ENCODE results near the gene LIME1. TPM values are rescaled to one million over a fixed set of nuclear protein-coding genes. Genes with fewer than 3 reads are reported as not detected.

Gene LIME1
- total RNA-seq, 2 donors from 2014 or later: 3.6 to 3.7 TPM

- intact Hi-C loops (cut with DNase I): no loop called here
- no peak for ATAC-seq
- no peak for DNase-seq
Measured at GRCh38 chr20:63745961-63746731, 9.7 kb downstream of the LIME1 start.

GRCh38 chr20:63746751-63747315 is 10.4 kb downstream of the LIME1 start:
- intact Hi-C loops (cut with DNase I): no loop called here
- ATAC-seq (no peak), DNase-seq (no peak)

- DNase-seq: no peak
- intact Hi-C loops (cut with DNase I): no loop called here
- no peak for ATAC-seq
Measured at GRCh38 chr20:63747622-63748069, 11.2 kb downstream of the LIME1 start.

DNA sequence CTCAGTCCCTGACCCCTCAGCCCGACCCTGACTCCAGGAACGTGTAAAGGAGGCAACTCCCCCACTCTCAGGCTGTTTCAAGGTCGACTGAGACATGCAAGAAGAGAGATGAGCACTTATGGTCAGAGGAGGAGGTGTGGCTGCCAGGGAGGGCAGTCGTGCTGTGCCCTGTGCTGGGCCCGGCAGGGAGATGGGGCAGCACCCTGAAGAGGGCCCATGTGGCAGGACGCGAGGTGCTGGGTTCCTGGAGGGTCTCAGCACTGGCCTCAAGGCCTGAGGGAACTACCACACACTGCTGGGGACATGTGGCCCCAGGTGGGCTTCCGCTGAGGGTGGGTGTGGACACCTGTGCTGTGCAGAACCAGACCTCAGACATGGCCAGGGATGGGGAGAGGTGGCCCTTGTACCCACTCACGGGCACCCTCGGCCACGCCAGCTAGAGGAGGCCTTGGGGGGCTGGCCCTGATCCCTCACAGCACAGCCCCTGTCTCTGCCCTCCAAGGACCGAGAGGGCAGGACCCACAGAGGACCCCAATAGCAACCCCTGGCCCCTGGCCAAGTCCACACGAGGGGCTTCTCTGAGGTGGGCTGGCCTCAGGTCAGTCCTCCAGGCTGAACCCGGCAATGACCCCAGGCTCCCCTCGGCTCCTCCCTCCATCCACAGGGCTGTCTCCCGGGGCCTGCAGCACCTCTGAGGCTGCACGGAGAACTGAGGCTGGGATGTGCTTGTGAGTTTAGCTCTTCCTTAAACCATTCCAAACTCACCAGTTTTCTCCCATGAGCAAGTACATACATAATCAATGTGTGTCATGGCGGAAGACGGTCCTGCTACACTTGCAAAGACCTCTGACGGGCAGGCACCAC is 11.8 kb downstream of the LIME1 start:
- ATAC-seq (no peak), DNase-seq (no peak)
- intact Hi-C loops (cut with DNase I): no loop called here

DNA sequence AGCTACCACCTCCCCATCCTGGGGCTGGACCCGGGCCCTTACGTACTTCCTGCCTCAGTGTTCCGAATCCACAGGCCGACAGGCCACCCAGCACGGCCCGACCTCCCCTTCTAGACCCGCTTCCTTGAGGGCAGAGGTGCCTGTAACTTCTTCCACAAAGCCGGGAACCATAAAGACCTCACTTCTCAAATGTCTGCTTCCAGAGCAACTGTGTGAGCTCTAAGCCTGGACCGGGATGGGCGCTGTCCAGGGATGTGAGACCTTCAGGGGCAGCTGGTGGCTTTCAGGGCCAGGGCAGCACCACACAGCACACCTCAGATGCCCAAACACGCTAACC is 12.4 kb downstream of the LIME1 start:
- no peak for ATAC-seq
- DNase-seq: no peak
- intact Hi-C loops (cut with DNase I): no loop called here

DNA sequence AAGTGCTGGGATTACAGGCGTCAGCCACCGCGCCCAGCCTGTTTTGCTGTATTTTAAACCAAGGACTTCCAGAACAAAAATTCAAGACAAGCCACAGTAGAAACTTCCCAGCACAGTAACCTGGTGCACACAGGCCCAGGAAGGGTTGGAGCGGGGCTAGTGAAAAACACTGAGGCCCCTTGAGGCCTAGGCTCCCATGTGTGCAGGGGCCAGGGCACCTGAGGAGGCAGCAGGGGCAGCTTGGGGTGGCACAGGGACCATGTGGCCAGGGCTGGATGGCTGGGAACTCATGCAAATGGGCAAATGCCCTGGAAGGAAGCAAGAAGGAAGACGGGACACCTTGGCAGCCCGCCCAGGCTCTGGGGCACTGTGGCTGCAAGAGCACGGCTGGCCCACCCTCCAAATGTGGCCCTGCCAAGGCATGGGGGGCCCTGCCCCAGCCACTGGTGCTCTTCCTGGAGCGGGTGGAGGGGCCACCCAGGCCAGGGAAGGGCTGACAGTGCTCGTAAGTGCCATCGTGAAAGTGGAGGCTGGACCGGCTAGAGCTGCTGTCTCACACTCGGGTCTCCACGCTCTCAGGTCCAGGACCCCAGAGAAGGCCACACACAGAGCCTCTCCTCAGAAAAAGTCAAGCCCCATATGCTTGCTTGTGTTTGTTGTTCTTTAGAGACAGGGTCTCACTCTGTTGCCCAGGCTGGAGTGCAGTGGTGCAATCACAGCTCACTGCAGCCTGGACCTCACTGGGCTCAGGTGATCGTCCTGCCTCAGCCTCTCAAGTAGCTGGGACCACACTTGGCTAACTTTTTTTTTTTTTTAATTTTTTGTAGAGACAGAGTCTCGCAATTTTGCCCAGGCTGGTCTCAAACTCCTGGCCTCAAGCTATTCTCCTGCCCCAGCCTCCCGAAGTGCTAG is 13.4 kb downstream of the LIME1 start:
- no peak for ATAC-seq
- intact Hi-C loops (cut with DNase I): no loop called here
- DNase-seq: no peak

DNA sequence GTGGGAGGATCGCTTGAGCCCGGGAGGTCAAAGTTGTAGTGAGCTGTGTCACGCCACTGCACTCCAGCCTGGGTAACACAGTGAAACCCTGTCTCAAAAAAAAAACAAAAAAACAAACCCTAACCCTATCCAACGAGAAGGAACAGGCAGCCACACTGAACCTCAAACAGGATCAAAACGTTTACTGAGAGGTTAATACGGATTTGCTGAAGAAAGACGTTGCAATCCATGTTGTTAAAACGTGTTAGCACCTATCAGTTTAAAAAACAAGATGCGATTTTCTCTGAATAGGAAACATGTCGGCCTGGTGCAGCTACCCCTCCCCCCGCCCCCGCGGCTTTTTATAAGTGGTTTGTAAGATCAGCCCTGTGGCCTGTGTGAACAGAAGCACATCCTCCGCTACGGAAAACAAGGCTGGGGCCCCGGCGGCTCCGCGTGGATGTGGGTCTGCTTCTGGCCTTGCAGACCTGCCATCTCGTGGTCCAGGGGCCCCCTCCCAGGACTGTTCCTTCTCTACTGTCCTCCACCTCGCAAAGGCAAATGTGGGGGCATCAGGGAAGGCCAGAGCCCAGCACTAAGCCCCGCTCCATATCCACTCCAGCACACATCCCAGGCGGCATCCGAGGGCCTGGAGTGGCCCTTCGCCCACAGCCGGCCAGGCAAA is 14.5 kb downstream of the LIME1 start:
- DNase-seq (no peak), ATAC-seq (no peak)
- intact Hi-C loops (cut with DNase I): no loop called here

GRCh38 chr20:63751471-63752271 is 15.2 kb downstream of the LIME1 start:
- intact Hi-C loops (cut with DNase I): no loop called here
- no peak for DNase-seq

DNA sequence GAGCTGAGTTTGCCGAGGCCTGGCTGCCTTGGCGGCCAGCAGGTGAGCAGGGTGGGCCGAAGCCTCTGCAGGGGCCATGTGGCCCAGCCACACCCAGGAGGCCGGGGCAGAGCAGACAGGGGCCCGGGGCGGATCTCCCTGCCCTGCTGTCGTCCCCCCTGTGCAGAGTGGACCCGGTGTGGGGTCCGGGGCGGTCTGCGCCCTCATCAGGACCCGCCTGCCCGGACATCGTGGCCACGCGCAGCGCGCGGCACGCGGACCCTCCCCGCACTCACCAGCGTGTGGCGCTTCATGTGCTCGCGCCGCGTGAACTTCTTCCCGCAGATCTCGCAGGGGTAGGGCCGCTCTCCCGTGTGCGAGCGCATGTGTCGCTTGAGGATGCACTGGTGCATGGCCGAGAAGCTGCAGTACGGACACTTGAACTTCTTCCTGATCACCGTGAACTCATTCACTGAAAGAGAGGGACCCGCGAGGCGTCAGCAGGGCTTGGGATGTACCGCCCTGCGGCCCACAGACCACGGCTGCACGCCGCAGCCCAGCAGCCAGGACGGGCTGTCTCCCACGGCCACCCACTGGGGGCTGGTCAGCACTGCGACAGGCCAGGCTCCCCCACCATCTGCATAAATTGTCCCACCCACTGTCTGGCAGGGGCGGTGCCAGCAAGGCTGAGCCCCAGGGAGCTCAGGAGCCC is 16.1 kb downstream of the LIME1 start:
- DNase-seq (no peak), ATAC-seq (no peak)
- intact Hi-C loops (cut with DNase I): no loop called here

More at GRCh38 chr20:63751471-63752271, 15.2 kb downstream of the LIME1 start:
- ATAC-seq: no peak

DNA sequence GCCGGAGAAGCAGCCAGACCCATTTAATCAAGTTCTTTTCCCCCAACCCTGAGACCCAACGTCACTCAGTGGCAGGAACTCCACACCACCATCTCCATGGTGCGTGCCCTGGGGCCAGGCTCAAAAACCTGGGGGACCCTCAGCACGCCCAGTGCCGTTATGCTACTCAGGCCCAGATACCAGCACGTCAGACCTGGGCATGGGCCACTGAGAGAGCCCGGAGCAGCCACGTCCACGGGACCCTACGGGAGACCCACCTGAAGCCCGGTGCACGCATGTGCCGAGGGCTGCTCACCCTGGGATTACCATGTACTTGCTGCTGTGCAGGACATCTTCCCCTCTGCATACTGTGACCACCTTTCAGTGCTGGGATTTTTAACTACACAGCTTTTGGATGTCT is 16.9 kb downstream of the LIME1 start:
- ATAC-seq (no peak), DNase-seq (no peak)
- intact Hi-C loops (cut with DNase I): no loop called here

DNA sequence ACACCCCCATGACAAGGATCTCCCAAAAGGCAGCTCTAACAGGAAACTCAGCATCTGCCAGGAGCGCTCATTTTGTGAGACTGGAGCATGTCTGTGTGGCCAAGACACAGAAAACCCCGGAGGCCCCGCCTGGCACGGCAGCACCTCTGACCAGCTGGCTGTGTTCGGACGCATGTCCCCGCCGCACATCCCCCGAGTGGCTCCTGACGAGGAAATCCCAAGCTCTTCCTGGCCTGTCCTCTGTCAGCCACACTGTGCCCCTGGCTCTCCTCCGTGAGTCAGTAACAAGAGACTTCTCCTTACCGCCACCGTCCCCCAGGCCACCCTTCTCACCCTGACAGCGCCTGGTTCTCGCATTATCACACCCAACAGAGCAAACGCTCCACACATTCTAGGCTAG is 17.5 kb downstream of the LIME1 start:
- DNase-seq (no peak), ATAC-seq (peak; percentile 73 to 80)
- intact Hi-C loops (cut with DNase I): no loop called here

DNA sequence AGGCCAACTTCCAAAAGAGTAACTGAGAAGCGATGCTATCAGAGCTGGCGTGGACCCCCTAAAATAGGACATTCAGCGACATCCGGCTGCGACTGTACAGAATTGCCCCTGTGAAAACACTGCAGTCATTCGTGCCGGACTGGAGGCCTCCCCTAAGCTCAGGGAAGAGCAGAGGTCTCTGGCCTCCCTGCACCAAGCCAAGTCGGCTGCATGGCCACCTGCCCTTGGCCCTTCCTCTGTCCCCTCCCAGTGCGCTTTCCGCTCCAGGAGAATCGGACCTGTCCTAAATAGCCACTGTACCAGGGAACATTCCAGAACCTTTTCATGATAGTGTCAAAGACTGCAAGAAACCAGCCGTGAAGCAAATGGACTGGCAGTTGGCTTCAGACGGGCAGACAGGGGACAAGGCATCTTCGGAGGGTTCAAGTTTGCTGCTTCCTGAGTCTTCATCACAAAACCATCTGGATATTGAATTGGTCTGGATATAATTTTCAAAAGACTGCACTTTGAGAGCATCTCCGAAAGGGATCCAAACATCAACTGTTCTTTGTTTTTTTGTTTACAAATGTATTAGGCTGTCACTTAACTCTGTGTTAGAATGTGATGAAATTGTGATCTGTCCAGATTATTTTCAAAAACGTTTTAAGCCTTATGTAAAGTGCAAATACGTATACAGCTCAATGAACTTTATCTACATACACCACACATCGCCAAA is 19.6 kb downstream of the LIME1 start:
- ATAC-seq: no peak
- intact Hi-C loops (cut with DNase I): no loop called here
- no peak for DNase-seq

DNA sequence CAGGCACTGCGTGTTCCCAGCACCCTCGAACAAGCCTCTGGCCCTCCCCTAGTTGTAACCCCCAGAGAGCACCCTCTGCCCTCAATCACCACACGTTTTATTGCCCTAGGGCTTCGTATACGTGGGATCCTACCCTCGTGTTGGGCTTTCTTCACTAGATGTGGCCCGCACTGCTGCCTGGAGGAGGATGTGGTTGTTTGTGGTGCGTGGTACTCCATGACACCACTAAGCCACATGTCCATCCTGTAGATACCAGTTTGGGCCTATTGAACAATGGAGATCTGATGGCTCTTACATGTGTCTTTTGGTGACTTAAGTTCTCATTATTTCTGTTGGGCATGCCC is 20.2 kb downstream of the LIME1 start:
- DNase-seq (no peak), ATAC-seq (no peak)
- intact Hi-C loops (cut with DNase I): no loop called here

DNA sequence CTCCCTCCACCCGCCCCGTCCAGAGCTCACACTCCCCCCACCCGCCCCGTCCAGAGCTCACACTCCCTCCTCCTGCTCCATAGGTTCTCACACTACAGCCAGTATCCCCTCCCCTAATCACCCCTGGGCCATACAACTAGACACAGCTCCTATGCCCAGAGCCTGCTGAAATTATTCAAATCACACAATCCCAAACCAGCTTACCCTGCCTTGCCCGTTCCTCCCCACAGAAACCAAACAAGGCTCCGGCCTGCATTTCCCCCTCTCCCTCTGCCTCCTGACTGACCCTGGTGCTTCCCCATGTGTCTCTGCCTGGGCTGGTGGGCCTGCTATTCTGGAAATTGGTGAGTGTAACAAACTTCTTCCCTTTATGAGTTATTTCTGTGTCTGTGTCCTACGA is 21.7 kb downstream of the LIME1 start:
- intact Hi-C loops (cut with DNase I): no loop called here
- DNase-seq (no peak), ATAC-seq (no peak)

- DNase-seq: no peak
- intact Hi-C loops (cut with DNase I): no loop called here
Measured at GRCh38 chr20:63759377-63759901, 23.0 kb downstream of the LIME1 start.

DNA sequence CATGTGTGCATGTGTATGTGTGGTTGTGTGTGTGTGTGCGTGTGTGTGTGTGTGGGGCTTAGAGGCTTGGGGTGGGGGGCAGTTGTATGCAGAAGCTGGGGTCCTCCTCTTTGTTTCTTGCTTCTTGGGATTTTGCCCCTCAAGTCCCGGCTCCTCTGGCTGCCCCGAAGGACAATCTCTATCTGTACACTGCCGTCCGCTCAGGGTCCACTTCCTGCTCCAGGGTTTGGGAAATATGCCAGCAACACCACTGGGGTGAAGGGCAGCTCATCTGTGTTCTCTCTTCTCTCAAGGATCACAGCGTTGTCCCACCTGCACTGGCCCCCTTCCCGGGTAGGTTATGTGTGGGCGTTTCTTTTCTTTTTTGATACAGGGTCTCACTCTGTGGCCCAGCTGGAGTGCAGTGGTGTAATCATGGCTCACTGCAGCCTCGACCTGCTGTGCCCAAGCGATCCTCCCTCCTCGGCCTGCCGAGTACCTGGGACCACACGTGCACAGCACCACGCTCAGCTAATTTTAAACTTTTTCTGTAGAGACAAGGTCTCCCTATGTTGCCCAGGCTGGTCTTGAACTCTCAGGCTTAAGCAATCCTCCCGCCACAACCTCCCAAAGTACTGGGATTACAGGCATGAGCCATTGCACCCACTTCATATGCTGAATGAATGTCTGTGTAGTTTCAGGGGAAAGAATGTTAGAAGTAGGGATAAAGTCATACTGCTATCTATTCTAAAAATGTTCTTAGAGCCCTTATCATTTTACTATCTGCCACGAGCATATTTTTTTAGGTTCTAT is 28.8 kb downstream of the LIME1 start:
- DNase-seq (no peak), ATAC-seq (peak in 1 of 2 donors; percentile 23)
- intact Hi-C loops (cut with DNase I): no loop called here

More at GRCh38 chr20:63759377-63759901, 23.0 kb downstream of the LIME1 start:
- no peak for ATAC-seq

Measured in left cardiac atrium (tissue), 4 donors.